Neural cell (in vitro differentiated cells): Measurements from ENCODE around the gene UBASH3A. TPM values are rescaled to one million over a fixed set of nuclear protein-coding genes. Genes with fewer than 3 reads are reported as not detected.

Source experiments
- H2AFZ ChIP-seq: fragments of 200-600, 300-800 bp; sonication (generic), shearing (Covaris generic); 2 replicates; pipeline ENCODE4 v1.6.0; 2014; ENCODE audit warnings: low read depth, mild to moderate bottlenecking, antibody characterized with exemption, low read length, moderate library complexity
- H3F3A ChIP-seq: fragments of 200-600 bp; shearing (Covaris generic); 2 replicates; pipeline ENCODE4 v1.6.1; 2016; ENCODE audit warnings: mild to moderate bottlenecking, moderate library complexity, mixed read lengths, antibody characterized with exemption, low read length; ENCODE audit not compliant: insufficient read depth, poor library complexity, severe bottlenecking
- H3K27ac ChIP-seq: fragments of 200-600, 300-800 bp; sonication (generic), shearing (Covaris generic); 2 replicates; pipeline ENCODE4 v1.5.1; 2014; ENCODE audit warnings: mild to moderate bottlenecking, low read length, moderate library complexity
- H3K27me3 ChIP-seq: fragments of 300-800, 200-600 bp; sonication (generic), shearing (Covaris generic); 2 replicates; pipeline ENCODE4 v1.6.0; 2014; ENCODE audit warnings: mild to moderate bottlenecking, low read depth, low read length, moderate library complexity; ENCODE audit not compliant: insufficient read depth
- H3K36me3 ChIP-seq: fragments of 300-800, 200-600 bp; sonication (generic), shearing (Covaris generic); 2 replicates; pipeline ENCODE4 v1.5.1; 2014; ENCODE audit warnings: mild to moderate bottlenecking, antibody characterized with exemption, low read length, moderate library complexity; ENCODE audit not compliant: insufficient read depth
- H3K4me2 ChIP-seq: fragments of 300-800, 200-600 bp; sonication (generic), shearing (Covaris generic); 2 replicates; pipeline ENCODE4 v1.6.0; 2014; ENCODE audit warnings: mild to moderate bottlenecking, low read length
- H3K4me3 ChIP-seq: fragments of 300-800, 200-600 bp; sonication (generic), shearing (Covaris generic); 2 replicates; pipeline ENCODE4 v1.5.1; 2014; ENCODE audit warnings: mild to moderate bottlenecking, low read length, moderate library complexity
- H3K79me2 ChIP-seq: fragments of 200-600 bp; shearing (Covaris generic); replicated peaks from 2 replicates; pipeline ENCODE4 v1.6.0; 2014; ENCODE audit warnings: mild to moderate bottlenecking, low read length, moderate library complexity; ENCODE audit not compliant: insufficient read depth
- H3K9ac ChIP-seq: fragments of 300-800, 200-600 bp; sonication (generic), shearing (Covaris generic); 2 replicates; pipeline ENCODE4 v1.6.1; 2016; ENCODE audit warnings: mild to moderate bottlenecking, low read length, mixed read lengths
- H3K9me2 ChIP-seq: fragments of 200-600 bp; shearing (Covaris generic); 2 replicates; pipeline ENCODE4 v1.6.1; 2016; ENCODE audit warnings: mild to moderate bottlenecking, low read length, mixed read lengths; ENCODE audit not compliant: insufficient read depth
- H3K9me3 ChIP-seq: fragments of 200-600, 300-800 bp; sonication (generic), shearing (Covaris generic); 2 replicates; pipeline ENCODE4 v1.6.1; 2016; ENCODE audit warnings: mild to moderate bottlenecking, mixed run types, low read length, moderate library complexity, mixed read lengths
- H4K20me1 ChIP-seq: fragments of 200-600 bp; shearing (Covaris generic); 2 replicates; pipeline ENCODE4 v1.6.1; 2016; ENCODE audit warnings: mild to moderate bottlenecking, mixed run types; ENCODE audit not compliant: insufficient read depth
- EP300 ChIP-seq: fragments of 450-650 bp; conservative IDR thresholded peaks from 2 replicates; pipeline ENCODE4 v1.6.1; 2014; ENCODE audit warnings: antibody characterized with exemption, mild to moderate bottlenecking, moderate library complexity; ENCODE audit not compliant: poor library complexity, severe bottlenecking
- EZH2 ChIP-seq: fragments of 200-600, 300-800 bp; shearing (Covaris generic), sonication (generic); IDR thresholded peaks from 2 replicates; pipeline ENCODE4 v1.6.1; 2014; ENCODE audit warnings: antibody characterized with exemption, low read length, borderline replicate concordance, mild to moderate bottlenecking; ENCODE audit not compliant: insufficient read depth, poor library complexity, severe bottlenecking
- MXI1 ChIP-seq: fragments of 450-650 bp; conservative IDR thresholded peaks from 2 replicates; pipeline ENCODE4 v1.6.1; 2014; ENCODE audit warnings: antibody characterized with exemption, mild to moderate bottlenecking; ENCODE audit not compliant: poor library complexity, severe bottlenecking
- POLR2AphosphoS5 ChIP-seq: IDR thresholded peaks from 2 replicates; pipeline ENCODE4 v1.6.1; 2012
- RAD21 ChIP-seq: fragments of 450-650 bp; conservative IDR thresholded peaks from 2 replicates; pipeline ENCODE4 v1.6.1; 2014; ENCODE audit warnings: antibody characterized with exemption, mild to moderate bottlenecking, moderate library complexity
- SMC3 ChIP-seq: fragments of 450-650 bp; conservative IDR thresholded peaks from 2 replicates; pipeline ENCODE4 v1.6.1; 2014; ENCODE audit warnings: antibody characterized with exemption, mild to moderate bottlenecking, moderate library complexity; ENCODE audit not compliant: poor library complexity
- TAF1 ChIP-seq: IDR thresholded peaks from 2 replicates; pipeline ENCODE4 v1.6.1; 2012; ENCODE audit warnings: low read depth
- polyA plus RNA-seq: library from polyadenylated mRNA; depleted of rRNA; stranded (reverse); fragments of >200 nt; gene quantifications from 2 replicates; pipeline ENCODE4 v1.2.3, GENCODE V29; 2014
- TF ChIP-seq, protein P1 (sequence below): fragments of 450-650 bp; IDR thresholded peaks from 2 replicates; pipeline ENCODE4 v1.5.1; 2014; ENCODE audit warnings: antibody characterized with exemption, mild to moderate bottlenecking, moderate library complexity; ENCODE audit not compliant: poor library complexity, severe bottlenecking
- TF ChIP-seq, protein P2 (sequence below): IDR thresholded peaks from 2 replicates; pipeline ENCODE4 v1.6.1; 2012; ENCODE audit warnings: borderline replicate concordance

Gene UBASH3A
- polyA plus RNA-seq, 1 donor from 2014 or later, result not detected

DNA sequence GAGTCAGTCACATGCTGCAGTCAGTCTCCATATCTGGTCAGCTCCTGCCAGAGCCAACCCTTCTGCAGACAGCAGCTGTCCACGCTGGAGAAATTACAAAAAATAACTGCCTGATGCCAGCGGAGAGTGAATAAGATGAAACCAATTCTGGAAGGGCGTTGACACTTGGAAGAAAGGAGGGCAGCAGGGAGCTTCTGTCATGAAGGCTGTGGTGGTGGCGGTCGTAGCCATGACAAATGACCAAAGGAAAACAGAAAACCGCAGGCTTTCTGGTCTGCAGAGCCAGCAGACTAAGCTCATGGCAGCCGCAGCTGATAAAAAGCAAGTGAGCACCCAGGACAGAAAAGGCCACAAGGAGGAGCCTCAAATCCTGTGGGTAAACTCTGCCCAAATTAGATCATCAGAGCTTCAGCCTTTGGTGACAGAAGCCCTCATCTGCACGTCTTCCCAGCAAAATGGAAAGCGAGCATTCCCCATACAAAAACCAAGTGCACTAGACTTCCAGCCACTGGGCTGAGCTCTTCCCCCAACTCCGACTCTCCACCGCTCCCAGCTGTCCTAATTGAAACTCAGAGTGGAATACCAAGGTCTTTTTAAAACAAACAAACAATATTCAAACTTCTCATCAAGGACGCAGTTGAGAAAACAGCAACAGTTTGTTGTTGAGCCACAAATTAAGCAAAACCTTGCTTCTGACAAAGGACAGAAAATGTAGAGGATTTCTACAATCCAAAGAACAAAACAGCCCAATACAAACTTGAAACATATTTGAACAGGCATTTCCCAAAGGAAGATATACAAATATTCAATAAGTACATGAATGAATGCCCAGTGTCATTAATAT is 63.7 kb downstream of the UBASH3A start:
- H3K9me2 ChIP-seq, result no peaks in the 10 kb centered on the region
- H3K27me3 ChIP-seq, result no peaks in the 10 kb centered on the region
- H3F3A ChIP-seq, result no peaks in the 10 kb centered on the region
- H3K9me3 ChIP-seq, result no peaks in the 10 kb centered on the region
- H4K20me1 ChIP-seq, result no peaks in the 10 kb centered on the region
- H3K36me3 ChIP-seq, result no peaks in the 10 kb centered on the region
- H3K27ac ChIP-seq, result no peak overlapping the region
- no peak overlapping the region for H3K9ac ChIP-seq
- no peak overlapping the region for H3K4me3 ChIP-seq
- no peak overlapping the region for H3K4me2 ChIP-seq
- no peak overlapping the region for H2AFZ ChIP-seq
- H3K79me2 ChIP-seq, result no peaks in the 10 kb centered on the region
- TF ChIP-seq EZH2 (no peak), MXI1 (no peak), TAF1 (no peak), EP300 (no peak), SMC3 (no peak)
- TF ChIP-seq, protein P1, sequence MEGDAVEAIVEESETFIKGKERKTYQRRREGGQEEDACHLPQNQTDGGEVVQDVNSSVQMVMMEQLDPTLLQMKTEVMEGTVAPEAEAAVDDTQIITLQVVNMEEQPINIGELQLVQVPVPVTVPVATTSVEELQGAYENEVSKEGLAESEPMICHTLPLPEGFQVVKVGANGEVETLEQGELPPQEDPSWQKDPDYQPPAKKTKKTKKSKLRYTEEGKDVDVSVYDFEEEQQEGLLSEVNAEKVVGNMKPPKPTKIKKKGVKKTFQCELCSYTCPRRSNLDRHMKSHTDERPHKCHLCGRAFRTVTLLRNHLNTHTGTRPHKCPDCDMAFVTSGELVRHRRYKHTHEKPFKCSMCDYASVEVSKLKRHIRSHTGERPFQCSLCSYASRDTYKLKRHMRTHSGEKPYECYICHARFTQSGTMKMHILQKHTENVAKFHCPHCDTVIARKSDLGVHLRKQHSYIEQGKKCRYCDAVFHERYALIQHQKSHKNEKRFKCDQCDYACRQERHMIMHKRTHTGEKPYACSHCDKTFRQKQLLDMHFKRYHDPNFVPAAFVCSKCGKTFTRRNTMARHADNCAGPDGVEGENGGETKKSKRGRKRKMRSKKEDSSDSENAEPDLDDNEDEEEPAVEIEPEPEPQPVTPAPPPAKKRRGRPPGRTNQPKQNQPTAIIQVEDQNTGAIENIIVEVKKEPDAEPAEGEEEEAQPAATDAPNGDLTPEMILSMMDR, result no peak
- TF ChIP-seq, protein P2, sequence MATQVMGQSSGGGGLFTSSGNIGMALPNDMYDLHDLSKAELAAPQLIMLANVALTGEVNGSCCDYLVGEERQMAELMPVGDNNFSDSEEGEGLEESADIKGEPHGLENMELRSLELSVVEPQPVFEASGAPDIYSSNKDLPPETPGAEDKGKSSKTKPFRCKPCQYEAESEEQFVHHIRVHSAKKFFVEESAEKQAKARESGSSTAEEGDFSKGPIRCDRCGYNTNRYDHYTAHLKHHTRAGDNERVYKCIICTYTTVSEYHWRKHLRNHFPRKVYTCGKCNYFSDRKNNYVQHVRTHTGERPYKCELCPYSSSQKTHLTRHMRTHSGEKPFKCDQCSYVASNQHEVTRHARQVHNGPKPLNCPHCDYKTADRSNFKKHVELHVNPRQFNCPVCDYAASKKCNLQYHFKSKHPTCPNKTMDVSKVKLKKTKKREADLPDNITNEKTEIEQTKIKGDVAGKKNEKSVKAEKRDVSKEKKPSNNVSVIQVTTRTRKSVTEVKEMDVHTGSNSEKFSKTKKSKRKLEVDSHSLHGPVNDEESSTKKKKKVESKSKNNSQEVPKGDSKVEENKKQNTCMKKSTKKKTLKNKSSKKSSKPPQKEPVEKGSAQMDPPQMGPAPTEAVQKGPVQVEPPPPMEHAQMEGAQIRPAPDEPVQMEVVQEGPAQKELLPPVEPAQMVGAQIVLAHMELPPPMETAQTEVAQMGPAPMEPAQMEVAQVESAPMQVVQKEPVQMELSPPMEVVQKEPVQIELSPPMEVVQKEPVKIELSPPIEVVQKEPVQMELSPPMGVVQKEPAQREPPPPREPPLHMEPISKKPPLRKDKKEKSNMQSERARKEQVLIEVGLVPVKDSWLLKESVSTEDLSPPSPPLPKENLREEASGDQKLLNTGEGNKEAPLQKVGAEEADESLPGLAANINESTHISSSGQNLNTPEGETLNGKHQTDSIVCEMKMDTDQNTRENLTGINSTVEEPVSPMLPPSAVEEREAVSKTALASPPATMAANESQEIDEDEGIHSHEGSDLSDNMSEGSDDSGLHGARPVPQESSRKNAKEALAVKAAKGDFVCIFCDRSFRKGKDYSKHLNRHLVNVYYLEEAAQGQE, result no peak

DNA sequence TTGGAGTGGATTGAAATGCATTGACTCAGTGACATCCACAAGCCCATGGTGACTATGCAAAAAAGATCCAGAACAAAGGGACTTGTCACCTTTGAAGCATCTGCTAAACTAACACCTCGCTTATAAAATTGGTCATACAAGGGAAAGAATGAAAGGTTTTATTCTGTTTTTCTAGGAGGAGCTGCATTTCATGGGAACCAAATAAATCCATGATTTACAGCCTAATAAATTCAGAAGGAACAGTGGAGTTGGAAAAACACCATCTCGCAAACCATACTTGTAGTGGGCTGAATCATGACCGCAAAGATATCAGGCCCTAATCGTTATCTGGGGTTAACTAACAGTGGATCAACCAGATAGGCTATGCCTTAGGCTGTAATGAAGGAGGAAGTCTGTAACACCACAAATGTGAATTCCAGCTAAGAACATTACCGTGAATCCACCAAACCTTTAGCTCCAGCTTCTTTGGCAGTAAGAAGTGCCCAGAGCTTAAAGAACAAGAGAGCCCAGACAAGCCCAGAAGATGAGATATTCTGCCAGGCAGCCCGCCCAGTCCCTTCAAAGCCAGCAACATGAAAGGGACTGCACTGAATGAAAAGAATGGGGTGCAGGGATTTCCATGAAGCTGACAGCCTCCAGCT is 64.9 kb downstream of the UBASH3A start:
- Histone ChIP-seq H3K4me3 (no peak overlapping the region), H3K4me2 (no peak overlapping the region), H3F3A (no peaks in the 10 kb centered on the region), H4K20me1 (no peaks in the 10 kb centered on the region), H3K36me3 (no peaks in the 10 kb centered on the region), H3K79me2 (no peaks in the 10 kb centered on the region), H3K27me3 (no peaks in the 10 kb centered on the region), H3K9me2 (no peaks in the 10 kb centered on the region), H3K27ac (no peak overlapping the region), H3K9ac (no peak overlapping the region), H2AFZ (no peak overlapping the region), H3K9me3 (no peaks in the 10 kb centered on the region)
- TF ChIP-seq SMC3 (no peak), EP300 (no peak), POLR2AphosphoS5 (no peak), TAF1 (no peak), MXI1 (no peak), RAD21 (no peak)
- TF ChIP-seq, protein P2, result no peak
